Prostate gland (tissue), 2 donors: ENCODE results near the gene BYSL. TPM values are rescaled to one million over a fixed set of nuclear protein-coding genes. Genes with fewer than 3 reads are reported as not detected.

Experiments used
- DNase-seq: peaks from one replicate; pipeline ENCODE4 v3.0.0-alpha.2; 2019; ENCODE audit warnings: low spot score
- H3K27ac ChIP-seq, 2 donors: fragments of 200-600 bp; sonication (generic); 2 replicates each; pipeline ENCODE4 v1.5.1; 2017 to 2019
- H3K27me3 ChIP-seq: fragments of 200-600 bp; sonication (generic); replicated peaks from 2 replicates; pipeline ENCODE4 v1.5.1; 2019; ENCODE audit not compliant: insufficient read depth
- H3K36me3 ChIP-seq, 2 donors: fragments of 200-600 bp; sonication (generic); 1 replicate in 1 of 2; 2 replicates in 1 of 2; pipeline versions ENCODE4 v1.5.1 to v1.8.1; 2017 to 2019
- H3K4me1 ChIP-seq: fragments of 200-600 bp; sonication (generic); replicated peaks from 2 replicates; pipeline ENCODE4 v1.5.1; 2019
- H3K4me3 ChIP-seq, 2 donors: fragments of 200-600 bp; sonication (generic); 2 replicates each; pipeline ENCODE4 v1.5.1; 2017 to 2019
- H3K9me3 ChIP-seq: fragments of 200-600 bp; sonication (generic); 2 replicates; pipeline ENCODE4 v1.5.1; 2017
- POLR2A ChIP-seq: fragments of 450-650 bp; IDR thresholded peaks from one replicate; pipeline ENCODE4 v1.6.1; 2016; ENCODE audit warnings: antibody characterized with exemption, mild to moderate bottlenecking
- POLR2AphosphoS5 ChIP-seq: sonication (generic); formaldehyde crosslinking; IDR thresholded peaks from one replicate; pipeline ENCODE4 v1.6.1; 2017; ENCODE audit warnings: antibody characterized with exemption
- WGBS: methylation state at CpG from one replicate; pipeline ENCODE4 v1.1.5; 2018; 5-methylcytosine and 5-hydroxymethylcytosine counted together
- intact Hi-C: fragments of 100-400 bp; cut with DNase I; formaldehyde crosslinking; loops from one replicate; pipeline ENCODE4 v1.14.2; 2022
- total RNA-seq, 2 donors: library from RNA; depleted of rRNA; stranded (reverse); fragments of >200 nt; gene quantifications; one replicate each; pipeline ENCODE4 v1.1.0, GENCODE V29; 2016
- TF ChIP-seq, protein P1 (sequence below), 4 experiments: fragments of 200-600 bp in 2 of 4; fragments of 450-650 bp in 2 of 4; sonication (generic) in 2 of 4; IDR thresholded peaks; 1 replicate in 3 of 4; 2 replicates in 1 of 4; pipeline ENCODE4 v1.5.1; 2016 to 2019; ENCODE audit warnings: antibody characterized with exemption in 4 of 4, mild to moderate bottlenecking in 2 of 4, moderate library complexity in 2 of 4

Gene BYSL
- total RNA-seq, 2 donors from 2014 or later: 9.5 to 12.6 TPM

DNA sequence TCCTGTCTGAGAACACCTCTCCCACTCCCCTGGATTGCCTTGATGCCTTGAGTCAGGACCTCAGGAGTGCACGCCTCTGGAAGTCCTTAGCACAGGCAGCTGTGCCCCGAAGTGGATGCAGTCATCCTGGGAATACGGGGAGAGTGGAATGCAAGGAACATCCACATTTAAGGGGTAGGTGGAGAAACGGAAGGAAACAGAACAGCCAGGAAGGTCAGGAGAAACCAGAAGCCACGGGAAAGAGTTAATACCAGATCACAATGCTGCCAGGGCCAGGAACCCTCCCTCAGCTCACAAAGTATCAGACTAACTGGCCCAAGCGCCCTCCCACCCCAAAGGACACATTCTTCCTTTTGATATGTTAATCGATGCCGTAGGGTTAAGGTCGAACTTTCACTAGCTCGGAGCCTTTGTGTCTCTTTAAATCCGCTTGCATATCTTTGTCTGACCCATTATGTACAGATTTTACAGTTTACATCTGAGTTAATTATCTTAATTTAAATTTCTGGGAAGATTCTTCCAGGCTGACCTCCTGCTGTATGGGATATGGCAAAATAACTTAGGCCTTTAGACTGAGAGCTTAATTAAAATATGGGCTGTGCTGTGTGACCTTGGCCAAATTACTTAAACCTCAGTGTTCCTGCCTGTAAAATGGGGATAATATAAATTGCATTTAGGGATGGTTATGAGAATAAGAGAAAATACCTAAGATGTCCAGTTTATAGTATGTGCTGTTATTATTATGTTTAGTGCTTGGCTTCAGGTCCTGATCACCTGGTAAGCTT is 44.3 kb downstream of the BYSL start:
- Histone ChIP-seq H3K4me1 (no peaks in the 10 kb centered on the region), H3K27me3 (no peaks in the 10 kb centered on the region), H3K9me3 (no peaks in the 10 kb centered on the region), H3K4me3 (no peak overlapping the region), H3K36me3 (no peaks in the 10 kb centered on the region), H3K27ac (no peak overlapping the region)
- DNase-seq: no peak
- 73% methylated on average over 11 of the region's 11 CpGs for WGBS
- intact Hi-C loops: no loop called here
- no peak for TF ChIP-seq POLR2A
- TF ChIP-seq, protein P1, sequence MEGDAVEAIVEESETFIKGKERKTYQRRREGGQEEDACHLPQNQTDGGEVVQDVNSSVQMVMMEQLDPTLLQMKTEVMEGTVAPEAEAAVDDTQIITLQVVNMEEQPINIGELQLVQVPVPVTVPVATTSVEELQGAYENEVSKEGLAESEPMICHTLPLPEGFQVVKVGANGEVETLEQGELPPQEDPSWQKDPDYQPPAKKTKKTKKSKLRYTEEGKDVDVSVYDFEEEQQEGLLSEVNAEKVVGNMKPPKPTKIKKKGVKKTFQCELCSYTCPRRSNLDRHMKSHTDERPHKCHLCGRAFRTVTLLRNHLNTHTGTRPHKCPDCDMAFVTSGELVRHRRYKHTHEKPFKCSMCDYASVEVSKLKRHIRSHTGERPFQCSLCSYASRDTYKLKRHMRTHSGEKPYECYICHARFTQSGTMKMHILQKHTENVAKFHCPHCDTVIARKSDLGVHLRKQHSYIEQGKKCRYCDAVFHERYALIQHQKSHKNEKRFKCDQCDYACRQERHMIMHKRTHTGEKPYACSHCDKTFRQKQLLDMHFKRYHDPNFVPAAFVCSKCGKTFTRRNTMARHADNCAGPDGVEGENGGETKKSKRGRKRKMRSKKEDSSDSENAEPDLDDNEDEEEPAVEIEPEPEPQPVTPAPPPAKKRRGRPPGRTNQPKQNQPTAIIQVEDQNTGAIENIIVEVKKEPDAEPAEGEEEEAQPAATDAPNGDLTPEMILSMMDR (IDR thresholded peaks at IDR 0.05): no peak
- no peak for TF ChIP-seq POLR2AphosphoS5

DNA sequence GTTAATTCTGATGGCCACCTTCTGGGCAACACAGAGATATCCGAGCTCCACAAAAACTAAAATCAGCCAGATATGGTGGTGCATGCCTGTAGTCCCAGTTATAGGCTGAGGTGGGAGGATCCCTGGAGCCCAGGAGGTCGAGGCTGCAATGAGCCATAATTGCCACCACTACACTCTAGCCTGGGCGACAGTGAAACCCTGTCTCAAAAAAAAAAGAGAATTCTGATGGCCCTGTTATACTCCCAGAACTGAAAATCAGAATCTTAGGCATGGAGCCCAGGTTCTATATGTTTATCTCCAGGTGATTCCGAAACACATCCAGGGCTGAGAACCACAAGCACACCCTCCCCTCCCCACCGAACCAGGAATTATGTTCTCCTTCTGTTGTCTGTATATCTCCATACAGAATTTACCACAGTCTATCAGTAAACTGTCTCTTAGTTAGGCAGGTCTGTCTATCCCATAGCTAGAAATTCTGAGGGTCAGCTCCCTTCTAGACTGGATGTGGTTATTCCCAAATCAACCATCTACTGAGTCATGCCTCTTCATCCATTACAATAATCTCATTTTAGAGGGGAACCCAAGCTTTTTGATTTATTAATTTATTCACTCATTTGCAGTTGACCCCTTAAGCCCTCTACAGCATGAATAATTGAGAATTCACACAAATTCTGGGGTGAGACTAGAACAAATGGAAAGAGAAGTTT is 45.1 kb downstream of the BYSL start:
- no peaks in the 10 kb centered on the region for H3K27me3 ChIP-seq
- no peaks in the 10 kb centered on the region for H3K9me3 ChIP-seq
- DNase-seq: no peak
- no peaks in the 10 kb centered on the region for H3K36me3 ChIP-seq
- intact Hi-C loops: no loop called here
- H3K4me3 ChIP-seq: no peak overlapping the region
- no peak for TF ChIP-seq POLR2AphosphoS5
- TF ChIP-seq, protein P1 (IDR thresholded peaks at IDR 0.05): no peak
- no peak for TF ChIP-seq POLR2A
- H3K27ac ChIP-seq: no peak overlapping the region
- 87% methylated on average over 4 of the region's 5 CpGs for WGBS
- H3K4me1 ChIP-seq: no peaks in the 10 kb centered on the region

DNA sequence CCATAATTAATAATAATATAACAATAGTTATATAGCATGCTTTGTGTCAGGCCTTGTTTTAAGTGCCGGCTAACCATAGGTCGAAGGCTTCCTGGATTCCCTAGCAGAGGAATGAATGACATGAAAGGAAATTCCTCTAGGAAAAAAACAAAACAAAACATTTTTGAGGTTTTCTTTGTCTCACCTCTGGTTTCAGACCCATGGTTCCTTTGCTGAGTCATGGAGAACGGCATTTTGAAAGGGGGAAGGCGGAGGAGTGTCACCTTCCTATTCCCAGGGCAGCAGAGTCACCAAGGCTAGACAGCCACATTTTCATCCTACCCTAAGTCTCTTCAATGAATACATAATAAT is 45.6 kb downstream of the BYSL start:
- 76% methylated on average over 4 of the region's 4 CpGs for WGBS
- Histone ChIP-seq H3K9me3 (no peaks in the 10 kb centered on the region), H3K27ac (no peak overlapping the region), H3K27me3 (no peaks in the 10 kb centered on the region), H3K4me3 (no peak overlapping the region), H3K4me1 (no peaks in the 10 kb centered on the region), H3K36me3 (no peaks in the 10 kb centered on the region)
- no peak for DNase-seq
- intact Hi-C loops: no loop called here
- TF ChIP-seq POLR2AphosphoS5: no peak
- TF ChIP-seq POLR2A: no peak
- TF ChIP-seq, protein P1 (IDR thresholded peaks at IDR 0.05): no peak

DNA sequence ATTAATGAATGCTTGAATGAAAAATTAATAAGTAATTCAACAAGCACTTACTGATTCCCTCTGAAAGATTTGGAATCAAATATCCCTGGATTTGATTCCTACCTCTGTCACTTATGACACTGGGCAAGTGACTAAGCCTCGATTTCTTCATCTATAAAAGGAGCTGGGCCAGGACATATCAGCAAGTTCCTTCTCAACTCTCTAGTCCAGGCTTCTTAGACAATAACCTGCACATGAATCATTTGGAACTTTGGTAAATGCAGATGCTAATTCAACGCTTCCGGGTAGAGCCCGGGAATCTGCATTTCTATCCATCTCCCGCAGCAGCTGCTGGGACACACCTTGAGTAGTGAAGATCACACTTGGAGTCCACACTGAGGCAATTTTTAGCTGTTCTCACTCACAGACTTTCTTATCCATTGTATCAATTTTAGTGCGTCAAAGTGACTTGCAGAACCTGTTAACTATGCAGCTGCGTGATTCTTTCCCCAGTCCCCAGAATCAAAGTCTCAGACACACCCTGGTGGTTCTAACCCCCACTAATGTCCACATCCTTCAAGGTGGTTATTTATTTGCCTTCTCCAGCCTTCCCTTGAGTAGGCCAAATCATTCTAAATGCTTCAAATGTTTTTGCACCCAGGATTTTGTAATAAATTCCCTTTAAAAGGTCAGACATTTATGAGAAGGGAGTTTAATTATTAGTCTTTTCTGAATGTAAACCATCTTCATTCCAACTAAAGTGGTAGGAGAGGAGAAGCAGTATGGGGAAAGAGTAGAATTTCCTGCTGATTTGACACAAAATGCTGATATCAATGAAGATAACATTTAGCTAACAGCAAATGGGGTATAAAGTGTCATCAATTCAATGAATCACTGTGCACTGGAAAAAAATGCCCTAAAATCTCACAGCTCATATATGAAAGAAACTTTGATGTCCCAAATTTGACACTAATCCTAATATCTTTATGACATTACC is 46.3 kb downstream of the BYSL start:
- TF ChIP-seq, protein P1 (IDR thresholded peaks at IDR 0.05): no peak
- TF ChIP-seq POLR2AphosphoS5: no peak
- no peak for TF ChIP-seq POLR2A
- WGBS: 52% methylated on average over 7 of the region's 7 CpGs
- Histone ChIP-seq H3K36me3 (no peaks in the 10 kb centered on the region), H3K9me3 (no peaks in the 10 kb centered on the region), H3K4me1 (no peaks in the 10 kb centered on the region), H3K27me3 (no peaks in the 10 kb centered on the region), H3K4me3 (no peak overlapping the region), H3K27ac (no peak overlapping the region)
- intact Hi-C loops: no loop called here
- no peak for DNase-seq
